ENCODE measurements around the gene AGBL4. TPM values are rescaled to one million over a fixed set of nuclear protein-coding genes. Genes with fewer than 3 reads are reported as not detected.

The AGBL4 gene
- total RNA-seq, 1 donor from 2014 or later = 0.39 TPM

DNA sequence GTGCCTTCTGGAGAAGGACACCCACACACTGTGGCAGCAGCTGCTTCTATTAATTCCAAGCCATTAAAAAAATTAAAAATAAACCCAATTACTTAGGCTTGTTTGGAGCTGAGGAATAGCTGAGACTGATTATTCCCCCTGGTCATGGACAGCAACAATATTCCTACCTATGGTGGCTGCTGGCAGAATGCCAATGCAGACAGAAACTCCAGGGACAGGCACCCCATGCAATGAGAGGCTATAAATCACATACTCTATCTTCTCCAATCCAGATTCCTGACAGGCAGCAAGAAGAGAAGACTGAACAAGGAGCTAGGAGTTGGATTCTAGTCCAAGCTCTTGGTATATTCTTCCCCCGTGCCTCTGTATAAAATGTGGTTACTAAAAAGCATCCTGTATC, 971.7 kb downstream of the AGBL4 start:
- no peaks in the 10 kb centered on the region for H3K4me1 Mint-ChIP-seq (ENCODE audit: unreplicated experiment)
- peaks cover 5% of the 10 kb centered on the region for H3K9me3 Mint-ChIP-seq
- H3K27ac Mint-ChIP-seq = no peak overlapping the region
- no peaks in the 10 kb centered on the region for H3K36me3 Mint-ChIP-seq
- no peak for TF ChIP-seq CTCF (conservative IDR thresholded peaks at IDR 0.05)
- no peaks in the 10 kb centered on the region for H3K27me3 Mint-ChIP-seq
- DNase-seq (ENCODE audit: extremely low spot score, unreplicated experiment) = no peak
- no peak overlapping the region for H3K4me3 Mint-ChIP-seq

DNA sequence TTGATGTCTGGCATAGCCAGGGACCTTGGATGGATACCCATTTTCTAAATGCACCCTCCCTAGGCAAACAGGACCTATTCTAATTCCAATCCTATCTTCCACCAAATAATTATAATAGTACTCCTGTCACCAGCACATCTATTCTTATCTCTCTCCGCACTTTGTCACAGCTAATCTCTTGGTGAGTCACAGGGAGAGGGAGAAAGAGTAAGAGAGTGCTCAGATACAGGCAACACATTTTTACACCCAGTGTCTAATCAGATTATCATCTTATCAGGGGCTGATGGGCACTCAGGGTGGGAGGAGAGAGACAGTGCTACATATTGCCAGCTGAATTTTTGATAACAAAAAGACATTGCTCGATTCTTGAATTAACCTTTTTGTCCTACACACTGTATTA, 972.1 kb downstream of the AGBL4 start:
- H3K9me3 Mint-ChIP-seq = peaks cover 5% of the 10 kb centered on the region
- DNase-seq (ENCODE audit: extremely low spot score, unreplicated experiment) = no peak
- H3K4me1 Mint-ChIP-seq (ENCODE audit: unreplicated experiment) = no peaks in the 10 kb centered on the region
- TF ChIP-seq CTCF (conservative IDR thresholded peaks at IDR 0.05) = no peak
- H3K27ac Mint-ChIP-seq = no peak overlapping the region
- H3K4me3 Mint-ChIP-seq = no peak overlapping the region
- no peaks in the 10 kb centered on the region for H3K36me3 Mint-ChIP-seq
- H3K27me3 Mint-ChIP-seq = no peaks in the 10 kb centered on the region

DNA sequence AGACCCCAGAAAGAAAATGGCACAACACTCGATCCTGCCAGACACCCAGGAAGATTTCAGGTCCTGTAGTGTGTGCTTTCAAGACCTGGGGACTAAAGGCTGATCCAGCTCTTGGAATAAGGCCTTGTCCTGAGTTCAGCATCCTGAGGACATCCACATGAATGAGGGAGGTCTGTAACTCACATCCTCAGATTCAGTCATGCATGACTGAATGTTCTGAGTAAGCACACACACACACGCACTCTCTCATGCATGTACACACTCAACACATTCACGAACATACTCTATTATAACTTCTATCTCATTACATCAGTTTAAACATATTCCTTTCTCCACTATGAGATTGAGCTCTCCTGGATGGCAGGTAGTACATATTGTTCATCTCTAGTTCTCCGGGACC, 973.7 kb downstream of the AGBL4 start:
- DNase-seq (ENCODE audit: extremely low spot score, unreplicated experiment) = no peak
- Mint-ChIP-seq H3K27me3 (no peaks in the 10 kb centered on the region), H3K9me3 (no peaks in the 10 kb centered on the region), H3K4me3 (no peak overlapping the region), H3K4me1 (ENCODE audit: unreplicated experiment) (no peaks in the 10 kb centered on the region), H3K36me3 (no peaks in the 10 kb centered on the region), H3K27ac (no peak overlapping the region)
- no peak for TF ChIP-seq CTCF (conservative IDR thresholded peaks at IDR 0.05)

DNA sequence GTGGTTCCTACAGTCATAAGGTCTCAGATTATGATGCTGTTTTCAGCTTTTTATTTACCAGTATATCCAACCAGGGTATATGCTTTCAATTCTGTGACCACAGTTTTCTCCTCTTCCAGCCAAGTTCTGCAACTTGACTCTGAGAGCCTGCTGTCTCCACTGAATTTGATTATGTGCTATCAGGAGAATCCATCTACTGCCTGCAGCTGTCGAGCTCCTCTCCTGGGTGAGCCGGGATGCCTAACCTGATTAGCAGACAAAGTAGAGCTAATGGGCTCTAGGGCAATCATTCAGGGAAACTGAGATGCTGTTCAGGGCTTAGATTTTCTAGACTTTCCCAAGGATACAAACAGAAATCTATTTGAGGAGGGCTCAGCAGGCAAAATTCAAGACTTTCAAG, 975.6 kb downstream of the AGBL4 start:
- Mint-ChIP-seq H3K27ac (no peak overlapping the region), H3K27me3 (no peaks in the 10 kb centered on the region), H3K4me1 (ENCODE audit: unreplicated experiment) (no peaks in the 10 kb centered on the region), H3K36me3 (no peaks in the 10 kb centered on the region), H3K9me3 (no peaks in the 10 kb centered on the region), H3K4me3 (no peak overlapping the region)
- TF ChIP-seq CTCF (conservative IDR thresholded peaks at IDR 0.05) = no peak
- DNase-seq (ENCODE audit: extremely low spot score, unreplicated experiment) = no peak

GRCh38 chr1:49046305-49046704, 977.4 kb downstream of the AGBL4 start:
- no peaks in the 10 kb centered on the region for H3K9me3 Mint-ChIP-seq

More at GRCh38 chr1:49046305-49046704, 977.4 kb downstream of the AGBL4 start:
- Mint-ChIP-seq H3K27me3 (no peaks in the 10 kb centered on the region), H3K27ac (no peak overlapping the region), H3K4me1 (ENCODE audit: unreplicated experiment) (no peaks in the 10 kb centered on the region), H3K4me3 (no peak overlapping the region), H3K36me3 (no peaks in the 10 kb centered on the region)
- no peak for TF ChIP-seq CTCF (conservative IDR thresholded peaks at IDR 0.05)
- no peak for DNase-seq (ENCODE audit: extremely low spot score, unreplicated experiment)
